GM12892 (cell line): ENCODE data around the gene HLA-A. TPM values are rescaled to one million over a fixed set of nuclear protein-coding genes. Genes with fewer than 3 reads are reported as not detected.

Experiments
- DNase-seq: peaks from one replicate; pipeline ENCODE4 v3.0.0; 2011; ENCODE audit not compliant: insufficient read length
- FAIRE-seq: peaks from 2 replicates; lab custom pipeline; 2011; peaks lifted over from hg19 to GRCh38; lab: Jason Lieb, UNC
- POLR2A ChIP-seq: IDR thresholded peaks from 2 replicates; pipeline ENCODE4 v1.6.1; 2011; ENCODE audit warnings: low read depth, low read length, control low read depth
- POLR2AphosphoS5 ChIP-seq: IDR thresholded peaks from 2 replicates; pipeline ENCODE4 v1.6.1; 2011; ENCODE audit warnings: low read depth, low read length, control low read depth
- TAF1 ChIP-seq: IDR thresholded peaks from 2 replicates; pipeline ENCODE4 v1.6.1; 2011; ENCODE audit warnings: low read depth, mild to moderate bottlenecking, control low read depth, low read length, borderline replicate concordance
- polyA plus RNA-seq: library from polyadenylated mRNA; unstranded; fragments of >200 nt; gene quantifications from one replicate; pipeline ENCODE4 v1.2.1, GENCODE V29; 2012; ENCODE audit warnings: missing spikeins, inconsistent platforms; ENCODE audit not compliant: missing spikeins

The HLA-A gene
- polyA plus RNA-seq, result 940 TPM

- peak; percentile 88 for TF ChIP-seq POLR2AphosphoS5
- peak; percentile 90 for TF ChIP-seq POLR2A
- TF ChIP-seq TAF1, result peak; percentile 73; the same call in 1 of the 2 replicates
- FAIRE-seq (peak; percentile 82), DNase-seq (peak; percentile 78)
Observed at GRCh38 chr6:29942275-29943052, at the start of gene HLA-A. TSS of gene HLA-A (plus strand) at chr6:29942532. CDS start at chr6:29942554, 22 bp downstream.

DNA sequence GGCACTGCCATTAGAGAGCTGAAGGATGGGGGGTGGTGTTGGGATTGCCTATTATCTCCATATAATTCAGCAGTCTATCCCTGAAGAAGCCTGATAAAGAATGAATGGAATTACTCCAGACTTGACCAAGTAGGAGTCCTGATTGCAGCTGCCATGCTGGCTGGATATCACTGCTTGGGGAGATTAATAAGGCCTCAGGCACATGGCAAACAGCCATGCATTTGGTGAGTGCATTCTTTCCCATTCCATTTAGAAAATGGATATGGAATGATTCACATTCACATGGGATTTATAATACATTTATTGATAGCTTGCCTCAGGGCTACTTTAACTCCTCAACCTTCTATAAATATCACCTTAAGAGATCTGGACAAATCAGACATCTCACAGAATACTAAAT, 49.6 kb upstream of the HLA-A start:
- TF ChIP-seq POLR2A (no peak), POLR2AphosphoS5 (no peak), TAF1 (no peak)
- no peak for FAIRE-seq
- DNase-seq, result no peak

- no peak for FAIRE-seq
- TF ChIP-seq POLR2AphosphoS5 (no peak), POLR2A (no peak), TAF1 (no peak)
- no peak for DNase-seq
Observed at GRCh38 chr6:29899281-29899680, 43.1 kb upstream of the HLA-A start.

DNA sequence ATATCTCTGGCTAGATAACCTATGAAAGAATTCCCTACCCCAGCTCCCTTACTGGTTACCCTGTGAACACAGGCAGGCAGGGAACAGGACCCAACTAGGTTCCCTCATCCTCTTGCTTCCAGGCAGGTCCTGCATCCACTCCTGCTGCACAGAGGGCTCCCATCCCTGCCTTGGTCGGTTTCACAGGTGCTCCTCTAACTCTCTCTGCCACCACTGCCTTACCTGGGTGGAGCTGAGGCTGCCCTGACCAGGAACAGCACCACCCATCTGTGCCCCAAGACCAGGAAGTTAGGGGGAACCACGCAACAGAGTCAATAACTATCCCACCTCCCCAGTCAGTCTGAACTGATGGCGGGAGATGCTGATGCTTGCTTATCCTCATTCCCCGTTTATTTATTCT, 37.0 kb upstream of the HLA-A start:
- FAIRE-seq (no peak), DNase-seq (no peak)
- TF ChIP-seq POLR2A (no peak), POLR2AphosphoS5 (no peak), TAF1 (no peak)

GRCh38 chr6:29907637-29908340, 34.5 kb upstream of the HLA-A start:
- FAIRE-seq (no peak), DNase-seq (no peak)
- TF ChIP-seq TAF1 (no peak), POLR2AphosphoS5 (no peak), POLR2A (no peak)

DNA sequence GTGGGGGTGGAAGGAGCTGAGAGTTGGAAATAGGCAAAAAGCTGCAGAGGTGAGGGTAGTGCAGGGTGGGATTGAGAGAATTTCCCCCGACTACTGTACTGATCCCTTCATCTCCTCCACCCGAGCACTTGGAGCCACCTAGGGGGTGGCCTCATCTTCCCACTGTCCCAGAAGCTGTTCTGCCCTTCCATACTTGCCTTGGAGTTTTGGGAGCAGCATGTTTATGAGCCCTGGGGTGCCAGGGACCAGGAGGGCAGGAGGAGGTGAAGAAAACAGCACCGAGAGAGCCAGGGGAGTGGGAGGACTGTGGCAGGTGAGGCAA, 34.0 kb upstream of the HLA-A start:
- DNase-seq (no peak), FAIRE-seq (no peak)
- no peak for TF ChIP-seq POLR2AphosphoS5
- TF ChIP-seq TAF1, result no peak
- TF ChIP-seq POLR2A, result no peak

DNA sequence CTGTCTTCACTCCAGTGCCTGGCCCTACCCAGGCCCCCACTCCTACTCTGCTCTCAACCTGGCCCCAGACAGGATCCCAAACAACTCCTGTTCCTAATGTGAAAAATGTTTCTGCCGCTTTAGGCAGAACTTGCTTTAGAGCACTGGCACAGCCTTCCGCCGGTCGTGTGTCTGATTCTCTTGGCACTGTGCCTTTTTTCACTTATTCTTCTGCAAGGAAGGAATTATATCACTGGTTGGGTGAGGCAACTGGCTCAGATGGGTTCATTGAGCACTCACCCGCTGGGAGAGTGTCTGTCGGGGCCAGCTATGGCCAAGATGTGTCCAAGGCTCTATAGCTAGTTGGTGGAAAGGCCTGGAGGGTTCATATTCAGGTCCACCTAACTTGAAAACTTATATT, 33.6 kb upstream of the HLA-A start:
- DNase-seq, result no peak
- TF ChIP-seq POLR2AphosphoS5 (no peak), TAF1 (no peak), POLR2A (no peak)
- FAIRE-seq, result no peak

DNA sequence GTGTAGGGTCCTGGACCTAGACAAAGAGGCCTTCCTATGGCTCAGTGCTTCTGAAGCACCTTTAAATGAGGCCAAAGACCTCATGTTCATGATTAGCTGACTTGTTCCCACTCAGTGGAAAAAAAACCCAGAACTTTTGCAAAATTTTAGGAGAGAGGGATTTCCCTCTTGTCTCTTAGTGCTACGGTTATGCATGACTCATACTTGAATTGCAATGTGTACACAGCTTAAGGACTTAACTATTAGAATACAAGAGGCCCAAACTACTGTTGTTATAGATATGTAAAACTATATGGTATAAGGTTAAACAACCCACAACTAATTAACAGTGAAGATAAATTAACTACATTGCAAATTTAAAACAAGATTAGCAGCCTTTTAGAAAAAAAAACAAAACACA, 32.3 kb upstream of the HLA-A start:
- no peak for DNase-seq
- TF ChIP-seq POLR2A (no peak), POLR2AphosphoS5 (no peak), TAF1 (no peak)
- no peak for FAIRE-seq

DNA sequence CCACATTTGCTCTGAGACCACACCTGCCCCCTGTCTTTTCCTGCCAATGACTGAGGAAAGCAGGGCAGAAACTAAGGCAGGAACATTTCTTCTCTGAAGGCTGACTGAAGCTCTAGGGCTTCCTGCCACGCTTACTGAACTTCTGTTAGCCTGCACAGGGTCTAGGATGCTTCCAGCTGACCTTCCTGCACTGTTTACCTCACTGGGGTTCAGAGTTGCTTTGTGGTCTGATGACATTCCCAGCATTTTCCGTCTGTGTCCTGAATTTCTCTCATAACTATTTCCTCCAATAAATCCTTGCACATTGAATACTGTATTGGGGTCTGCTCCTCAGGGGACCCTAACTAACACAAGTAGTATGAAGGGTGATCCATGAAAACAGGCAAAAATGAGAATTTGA, 29.5 kb upstream of the HLA-A start:
- no peak for FAIRE-seq
- DNase-seq, result no peak
- no peak for TF ChIP-seq POLR2AphosphoS5
- TF ChIP-seq POLR2A, result no peak
- no peak for TF ChIP-seq TAF1

- no peak for DNase-seq
- TF ChIP-seq POLR2A (no peak), POLR2AphosphoS5 (no peak), TAF1 (no peak)
- no peak for FAIRE-seq
Observed at GRCh38 chr6:29916741-29917140, 25.6 kb upstream of the HLA-A start.

DNA sequence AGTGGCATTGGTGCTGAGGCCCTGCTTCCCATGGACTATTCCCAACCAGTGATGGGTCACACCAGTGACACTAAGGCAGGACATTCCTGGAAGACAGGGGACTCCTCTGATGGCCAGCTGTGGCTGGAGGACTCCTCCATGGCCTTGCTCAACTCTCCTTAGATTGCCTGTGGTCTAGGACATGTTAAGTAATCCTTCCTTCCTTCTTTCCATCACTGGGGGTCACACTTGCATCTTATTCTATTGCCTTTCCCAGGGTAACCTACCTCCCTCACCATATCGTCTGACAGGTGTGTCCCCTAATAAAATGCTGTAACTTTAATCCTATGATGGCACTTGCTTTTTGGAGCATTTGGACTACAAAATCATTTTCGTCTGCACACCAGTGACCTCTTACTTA, 24.5 kb upstream of the HLA-A start:
- DNase-seq (no peak), FAIRE-seq (no peak)
- TF ChIP-seq TAF1 (no peak), POLR2A (no peak), POLR2AphosphoS5 (no peak)
